Measurements from ENCODE around the gene OCRL. TPM values are rescaled to one million over a fixed set of nuclear protein-coding genes. Genes with fewer than 3 reads are reported as not detected.

Gene OCRL
- polyA plus RNA-seq, 4 donors: 8.4 to 20.3 (median 10.5) TPM

GRCh38 chrX:129599499-129599898 lies 59.4 kb downstream of the OCRL start:
- FAIRE-seq (no peak), DNase-seq (no peak)
- H3K27me3 ChIP-seq (ENCODE audit: control insufficient read depth in 3 of 3, insufficient read depth in 3 of 3, low read length in 3 of 3): no peaks in the 10 kb centered on the region
- H3K4me3 ChIP-seq (ENCODE audit: low read depth in 1 of 3, low read length in 3 of 3): no peak overlapping the region
- no peak overlapping the region for H3K27ac ChIP-seq (ENCODE audit: low read depth in 1 of 3, low read length in 2 of 3)
- H3K4me1 ChIP-seq (ENCODE audit: control insufficient read depth in 3 of 3, insufficient read depth in 2 of 3, low read depth in 1 of 3, low read length in 2 of 3): peaks cover 0 to 4% (median 0%) of the 10 kb centered on the region in 3 donors
- H3K36me3 ChIP-seq (ENCODE audit: control insufficient read depth in 3 of 3, insufficient read depth in 2 of 3, low read depth in 1 of 3, low read length in 3 of 3): peaks cover 0 to 21% (median 0%) of the 10 kb centered on the region in 3 donors
- H3K9me3 ChIP-seq (ENCODE audit: control insufficient read depth in 2 of 2, insufficient read depth in 1 of 2, low read depth in 1 of 2, low read length in 1 of 2): no peaks in the 10 kb centered on the region
- WGBS, 3 donors: 67 to 85% (median 75%) methylated on average over 5 of the region's 5 CpGs

GRCh38 chrX:129599996-129600395 lies 59.9 kb downstream of the OCRL start:
- Histone ChIP-seq H3K27ac (ENCODE audit: low read depth in 1 of 3, low read length in 2 of 3) (no peak overlapping the region), H3K4me3 (ENCODE audit: low read depth in 1 of 3, low read length in 3 of 3) (no peak overlapping the region), H3K36me3 (ENCODE audit: control insufficient read depth in 3 of 3, insufficient read depth in 2 of 3, low read depth in 1 of 3, low read length in 3 of 3) (peaks cover 0 to 18% (median 0%) of the 10 kb centered on the region in 3 donors), H3K9me3 (ENCODE audit: control insufficient read depth in 2 of 2, insufficient read depth in 1 of 2, low read depth in 1 of 2, low read length in 1 of 2) (no peaks in the 10 kb centered on the region), H3K27me3 (ENCODE audit: control insufficient read depth in 3 of 3, insufficient read depth in 3 of 3, low read length in 3 of 3) (no peaks in the 10 kb centered on the region), H3K4me1 (ENCODE audit: control insufficient read depth in 3 of 3, insufficient read depth in 2 of 3, low read depth in 1 of 3, low read length in 2 of 3) (peaks cover 0 to 7% (median 0%) of the 10 kb centered on the region in 3 donors)
- 66 to 88% (median 87%) methylated on average over 5 of the region's 5 CpGs for WGBS, 3 donors
- DNase-seq (no peak), FAIRE-seq (no peak)

DNA sequence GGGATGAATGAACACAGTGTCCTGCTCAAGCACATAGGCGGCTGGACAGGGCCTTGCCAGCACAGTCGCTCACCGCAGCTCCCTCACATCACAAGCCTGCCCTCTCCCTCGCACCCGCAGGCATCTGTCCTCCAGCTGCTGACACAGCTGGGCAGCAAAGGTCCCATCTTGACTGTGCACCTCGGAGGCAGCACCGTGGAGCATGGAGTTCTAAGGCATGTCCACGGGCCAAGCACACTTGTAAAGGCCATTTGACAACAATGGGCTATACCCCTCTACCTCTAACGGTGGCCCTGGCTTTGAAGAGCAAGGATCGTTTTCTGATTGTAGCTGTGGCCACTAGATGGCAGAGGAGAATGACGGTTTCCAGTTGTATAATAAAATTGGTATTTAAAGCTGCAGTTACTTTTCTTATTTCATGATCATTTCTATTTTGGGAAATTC lies 60.9 kb downstream of the OCRL start:
- 33 to 39% (median 37%) methylated on average over 11 of the region's 11 CpGs for WGBS, 3 donors
- DNase-seq: peak; percentile 19 to 25
- no peaks in the 10 kb centered on the region for H3K9me3 ChIP-seq (ENCODE audit: control insufficient read depth in 2 of 2, insufficient read depth in 1 of 2, low read depth in 1 of 2, low read length in 1 of 2)
- no peak for FAIRE-seq
- H3K36me3 ChIP-seq (ENCODE audit: control insufficient read depth in 3 of 3, insufficient read depth in 2 of 3, low read depth in 1 of 3, low read length in 3 of 3): peaks cover 0 to 9% (median 0%) of the 10 kb centered on the region in 3 donors
- no peak overlapping the region for H3K4me3 ChIP-seq (ENCODE audit: low read depth in 1 of 3, low read length in 3 of 3)
- no peaks in the 10 kb centered on the region for H3K27me3 ChIP-seq (ENCODE audit: control insufficient read depth in 3 of 3, insufficient read depth in 3 of 3, low read length in 3 of 3)
- H3K4me1 ChIP-seq (ENCODE audit: control insufficient read depth in 3 of 3, insufficient read depth in 2 of 3, low read depth in 1 of 3, low read length in 2 of 3): peaks cover 0 to 7% (median 0%) of the 10 kb centered on the region in 3 donors
- no peak overlapping the region for H3K27ac ChIP-seq (ENCODE audit: low read depth in 1 of 3, low read length in 2 of 3)

DNA sequence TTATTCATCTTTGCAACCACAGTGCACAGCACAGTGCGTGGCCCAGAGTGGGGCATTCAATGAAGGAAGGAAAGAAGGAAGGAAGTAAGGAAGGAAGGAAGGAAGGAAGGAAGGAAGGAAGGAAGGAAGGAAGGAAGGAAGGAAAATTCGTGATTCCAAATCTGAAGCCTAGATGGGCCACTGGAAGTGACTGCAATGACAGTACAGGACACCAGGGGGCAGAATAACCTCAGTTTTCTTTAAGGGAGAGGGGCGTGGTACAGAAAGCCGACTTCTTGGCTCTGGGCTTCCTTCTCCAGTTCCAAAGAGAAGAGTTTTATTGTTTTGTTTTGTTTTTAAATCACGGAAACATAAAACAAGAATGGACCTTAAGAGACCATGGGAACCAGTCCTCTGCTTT lies 66.9 kb downstream of the OCRL start:
- DNase-seq: peak; percentile 64 to 69
- Histone ChIP-seq H3K36me3 (ENCODE audit: control insufficient read depth in 3 of 3, insufficient read depth in 2 of 3, low read depth in 1 of 3, low read length in 3 of 3) (no peaks in the 10 kb centered on the region), H3K4me1 (ENCODE audit: control insufficient read depth in 3 of 3, insufficient read depth in 2 of 3, low read depth in 1 of 3, low read length in 2 of 3) (peaks cover 0 to 21% (median 0%) of the 10 kb centered on the region in 3 donors), H3K27me3 (ENCODE audit: control insufficient read depth in 3 of 3, insufficient read depth in 3 of 3, low read length in 3 of 3) (no peaks in the 10 kb centered on the region), H3K4me3 (ENCODE audit: low read depth in 1 of 3, low read length in 3 of 3) (no peak overlapping the region), H3K9me3 (ENCODE audit: control insufficient read depth in 2 of 2, insufficient read depth in 1 of 2, low read depth in 1 of 2, low read length in 1 of 2) (no peaks in the 10 kb centered on the region), H3K27ac (ENCODE audit: low read depth in 1 of 3, low read length in 2 of 3) (no peak overlapping the region)
- peak; percentile 19 for FAIRE-seq
- WGBS, 3 donors: 0 to 9% (median 4%) methylated on average over 5 of the region's 5 CpGs

- Histone ChIP-seq H3K27me3 (ENCODE audit: control insufficient read depth in 3 of 3, insufficient read depth in 3 of 3, low read length in 3 of 3) (no peaks in the 10 kb centered on the region), H3K36me3 (ENCODE audit: control insufficient read depth in 3 of 3, insufficient read depth in 2 of 3, low read depth in 1 of 3, low read length in 3 of 3) (no peaks in the 10 kb centered on the region), H3K9me3 (ENCODE audit: control insufficient read depth in 2 of 2, insufficient read depth in 1 of 2, low read depth in 1 of 2, low read length in 1 of 2) (no peaks in the 10 kb centered on the region), H3K27ac (ENCODE audit: low read depth in 1 of 3, low read length in 2 of 3) (peak overlapping the region in 1 of 3 donors; percentile 59), H3K4me1 (ENCODE audit: control insufficient read depth in 3 of 3, insufficient read depth in 2 of 3, low read depth in 1 of 3, low read length in 2 of 3) (peaks cover 0 to 21% (median 0%) of the 10 kb centered on the region in 3 donors), H3K4me3 (ENCODE audit: low read depth in 1 of 3, low read length in 3 of 3) (no peak overlapping the region)
- 45 to 76% (median 65%) methylated on average over 3 of the region's 3 CpGs for WGBS, 3 donors
- no peak for FAIRE-seq
- DNase-seq: peak; percentile 17 to 36
Measured at GRCh38 chrX:129608496-129608895, 68.4 kb downstream of the OCRL start.

DNA sequence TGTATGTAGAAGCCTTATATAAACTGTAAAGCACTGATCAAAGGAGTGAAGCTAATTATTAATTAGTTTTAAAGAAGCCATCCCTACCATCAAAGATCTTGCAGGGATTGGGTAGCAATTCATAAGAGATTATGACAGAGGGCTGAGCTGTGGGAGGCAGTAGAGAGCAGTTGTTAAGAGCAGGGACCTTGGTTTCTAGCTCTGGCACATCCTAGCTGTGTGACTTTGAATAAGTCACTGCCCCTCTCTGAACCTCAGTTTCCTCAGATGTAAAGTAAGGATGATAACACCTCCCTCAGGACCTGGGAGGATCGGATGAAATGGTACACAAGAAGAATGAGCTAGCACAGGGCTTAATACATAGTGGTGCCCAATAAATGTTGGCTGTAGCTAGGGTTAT lies 69.3 kb downstream of the OCRL start:
- no peak overlapping the region for H3K4me3 ChIP-seq (ENCODE audit: low read depth in 1 of 3, low read length in 3 of 3)
- H3K27me3 ChIP-seq (ENCODE audit: control insufficient read depth in 3 of 3, insufficient read depth in 3 of 3, low read length in 3 of 3): no peaks in the 10 kb centered on the region
- H3K4me1 ChIP-seq (ENCODE audit: control insufficient read depth in 3 of 3, insufficient read depth in 2 of 3, low read depth in 1 of 3, low read length in 2 of 3): peaks cover 0 to 18% (median 0%) of the 10 kb centered on the region in 3 donors
- H3K27ac ChIP-seq (ENCODE audit: low read depth in 1 of 3, low read length in 2 of 3): peak overlapping the region in 1 of 3 donors; percentile 59
- WGBS, 3 donors: 76 to 92% (median 88%) methylated on average over 1 of the region's 1 CpG
- no peaks in the 10 kb centered on the region for H3K36me3 ChIP-seq (ENCODE audit: control insufficient read depth in 3 of 3, insufficient read depth in 2 of 3, low read depth in 1 of 3, low read length in 3 of 3)
- FAIRE-seq: no peak
- no peaks in the 10 kb centered on the region for H3K9me3 ChIP-seq (ENCODE audit: control insufficient read depth in 2 of 2, insufficient read depth in 1 of 2, low read depth in 1 of 2, low read length in 1 of 2)
- peak in 1 of 2 donors; percentile 44 for DNase-seq

DNA sequence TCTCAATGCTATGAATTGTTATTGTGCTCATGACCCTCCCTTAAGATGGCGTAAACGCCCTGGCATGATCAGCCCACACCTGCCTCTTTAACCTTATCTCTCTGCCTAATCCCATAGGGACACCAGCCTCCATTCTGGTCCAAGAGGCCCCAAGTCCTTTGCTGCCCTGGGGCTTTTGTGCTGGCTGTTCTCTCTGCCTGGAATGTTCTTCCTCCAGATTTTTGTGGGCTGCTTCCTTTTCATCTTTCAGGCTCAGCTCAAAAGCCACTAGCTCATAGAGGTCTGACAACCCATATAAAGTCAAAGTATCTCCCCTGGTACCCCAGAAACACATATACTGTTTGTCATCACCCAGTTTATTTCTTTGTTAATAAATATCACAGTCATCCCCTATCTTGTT lies 72.3 kb downstream of the OCRL start:
- no peaks in the 10 kb centered on the region for H3K27me3 ChIP-seq (ENCODE audit: control insufficient read depth in 3 of 3, insufficient read depth in 3 of 3, low read length in 3 of 3)
- WGBS, 3 donors: 56 to 78% (median 76%) methylated on average over 2 of the region's 2 CpGs
- no peak overlapping the region for H3K27ac ChIP-seq (ENCODE audit: low read depth in 1 of 3, low read length in 2 of 3)
- H3K4me3 ChIP-seq (ENCODE audit: low read depth in 1 of 3, low read length in 3 of 3): no peak overlapping the region
- no peaks in the 10 kb centered on the region for H3K36me3 ChIP-seq (ENCODE audit: control insufficient read depth in 3 of 3, insufficient read depth in 2 of 3, low read depth in 1 of 3, low read length in 3 of 3)
- peaks cover 0 to 11% (median 0%) of the 10 kb centered on the region in 3 donors for H3K4me1 ChIP-seq (ENCODE audit: control insufficient read depth in 3 of 3, insufficient read depth in 2 of 3, low read depth in 1 of 3, low read length in 2 of 3)
- H3K9me3 ChIP-seq (ENCODE audit: control insufficient read depth in 2 of 2, insufficient read depth in 1 of 2, low read depth in 1 of 2, low read length in 1 of 2): no peaks in the 10 kb centered on the region
- DNase-seq: no peak
- FAIRE-seq: no peak

GRCh38 chrX:129613596-129613995 lies 73.5 kb downstream of the OCRL start:
- no peak for DNase-seq

More at GRCh38 chrX:129613596-129613995, 73.5 kb downstream of the OCRL start:
- Histone ChIP-seq H3K4me1 (ENCODE audit: control insufficient read depth in 3 of 3, insufficient read depth in 2 of 3, low read depth in 1 of 3, low read length in 2 of 3) (peaks cover 0 to 2% (median 0%) of the 10 kb centered on the region in 3 donors), H3K36me3 (ENCODE audit: control insufficient read depth in 3 of 3, insufficient read depth in 2 of 3, low read depth in 1 of 3, low read length in 3 of 3) (no peaks in the 10 kb centered on the region), H3K4me3 (ENCODE audit: low read depth in 1 of 3, low read length in 3 of 3) (no peak overlapping the region), H3K27ac (ENCODE audit: low read depth in 1 of 3, low read length in 2 of 3) (no peak overlapping the region), H3K27me3 (ENCODE audit: control insufficient read depth in 3 of 3, insufficient read depth in 3 of 3, low read length in 3 of 3) (no peaks in the 10 kb centered on the region), H3K9me3 (ENCODE audit: control insufficient read depth in 2 of 2, insufficient read depth in 1 of 2, low read depth in 1 of 2, low read length in 1 of 2) (no peaks in the 10 kb centered on the region)
- no peak for FAIRE-seq

Data from small intestine (tissue), 7 donors.